NCI-H187 (cell line): ENCODE measurements around the gene CCDC74B.
"Not testable (repeated sequence)": the region's sequence is repeated elsewhere in the genome, so short reads cannot be mapped to it uniquely, and the experiment has no call there.

ENCODE experiments used
- DNase-seq, 2 experiments: peaks; one replicate each; lab custom pipeline; 2025; lab: John Stamatoyannopoulos, UW

Gene CCDC74B

GRCh38 chr2:130150181-130151144, 5.6 kb upstream of the CCDC74B start:
- DNase-seq, result no peak

- not testable (repeated sequence) for DNase-seq
These were observed 3.6 kb upstream of the CCDC74B start for GRCh38 chr2:130148515-130148914.

GRCh38 chr2:130143266-130144039, 1.5 kb downstream of the CCDC74B start:
- not testable (repeated sequence) for DNase-seq

- not testable (repeated sequence) for DNase-seq
These were observed 2.3 kb downstream of the CCDC74B start for GRCh38 chr2:130142396-130143265.

GRCh38 chr2:130141645-130142370, 3.1 kb downstream of the CCDC74B start:
- not testable (repeated sequence) for DNase-seq

- not testable (repeated sequence) for DNase-seq
These were observed 3.9 kb downstream of the CCDC74B start for GRCh38 chr2:130141002-130141401.

- not testable (repeated sequence) for DNase-seq
These were observed 4.4 kb downstream of the CCDC74B start for GRCh38 chr2:130140516-130140915.

GRCh38 chr2:130139331-130140280, 5.3 kb downstream of the CCDC74B start:
- DNase-seq, result not testable (repeated sequence)

GRCh38 chr2:130138841-130139251, 6.1 kb downstream of the CCDC74B start:
- not testable (repeated sequence) for DNase-seq

- not testable (repeated sequence) for DNase-seq
These were observed 6.6 kb downstream of the CCDC74B start for GRCh38 chr2:130138326-130138725.

- DNase-seq, result not testable (repeated sequence)
These were observed 7.8 kb downstream of the CCDC74B start for GRCh38 chr2:130137118-130137517.

GRCh38 chr2:130136546-130136945, 8.4 kb downstream of the CCDC74B start:
- DNase-seq, result not testable (repeated sequence)

GRCh38 chr2:130135692-130136541, 9.0 kb downstream of the CCDC74B start:
- DNase-seq, result no peak

- DNase-seq, result not testable (repeated sequence)
These were observed 15.6 kb downstream of the CCDC74B start, which contains the start of gene POTEF for GRCh38 chr2:130129120-130129829. Gene POTEF (minus strand): TSS chr2:130129222. CDS start chr2:130120515, 8,707 bp downstream.

- DNase-seq, result not testable (repeated sequence)
These were observed 16.4 kb downstream of the CCDC74B start for GRCh38 chr2:130128464-130128863.

GRCh38 chr2:130127726-130128125, 17.2 kb downstream of the CCDC74B start:
- DNase-seq, result not testable (repeated sequence)

GRCh38 chr2:130120924-130121323, 24.0 kb downstream of the CCDC74B start:
- DNase-seq, result not testable (repeated sequence)
